GM21619 (cell line): ENCODE data around the gene MTUS2.
"Not testable (repeated sequence)": the region's sequence is repeated elsewhere in the genome, so short reads cannot be mapped to it uniquely, and the experiment has no call there.

ENCODE experiments used
- ATAC-seq: cut with Tn5 transposase; IDR thresholded peaks from one replicate; pipeline ENCODE4 v1.9.1; 2021; ENCODE audit not compliant: unreplicated experiment

The MTUS2 gene

GRCh38 chr13:28955264-28955966, 135.3 kb downstream of the MTUS2 start:
- no peak for ATAC-seq

- ATAC-seq: no peak
Measured at GRCh38 chr13:28958018-28958417, 137.9 kb downstream of the MTUS2 start.

GRCh38 chr13:28958441-28958840, 138.3 kb downstream of the MTUS2 start:
- ATAC-seq: no peak

- ATAC-seq: no peak
Measured at GRCh38 chr13:28964052-28964451, 143.9 kb downstream of the MTUS2 start.

DNA sequence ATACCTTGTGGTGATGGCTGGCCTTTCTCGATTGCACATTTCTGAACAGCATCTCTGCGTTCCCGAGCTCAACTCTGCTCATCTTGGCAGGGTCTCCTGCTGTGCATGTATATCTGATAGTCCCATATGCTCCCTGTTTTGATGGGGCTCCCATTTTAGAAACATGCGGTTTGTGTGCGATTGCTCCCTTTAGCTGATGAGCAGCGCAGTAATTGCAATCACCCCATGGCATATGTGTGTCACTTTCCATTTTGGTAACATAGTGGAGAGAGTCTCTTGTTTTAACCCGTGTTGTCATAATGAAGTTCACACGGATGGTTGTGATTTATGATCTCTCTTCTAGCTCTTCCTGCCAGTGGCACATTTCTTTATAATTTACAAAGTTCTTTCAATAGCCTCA, 144.7 kb downstream of the MTUS2 start:
- ATAC-seq: no peak

GRCh38 chr13:28967029-28967915, 147.1 kb downstream of the MTUS2 start:
- no peak for ATAC-seq

DNA sequence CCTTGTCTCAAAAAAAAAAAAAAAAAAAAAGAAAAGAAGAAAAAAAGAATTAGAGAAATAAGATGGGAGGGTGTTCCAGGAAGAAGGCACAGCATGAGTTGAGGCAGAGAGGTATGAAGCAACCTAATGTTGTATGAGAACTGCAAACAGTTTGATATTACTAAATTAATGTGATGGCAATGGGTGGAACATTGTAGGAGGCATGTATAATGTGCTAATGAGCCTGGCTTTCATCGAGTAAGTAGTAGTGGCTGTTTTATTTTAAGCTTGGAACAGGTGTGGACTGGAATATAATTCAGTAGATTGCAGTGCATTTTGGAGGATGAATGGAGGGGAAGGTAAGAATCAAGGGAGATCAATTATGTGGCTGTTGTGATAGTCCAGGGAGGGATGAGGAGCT, 156.1 kb downstream of the MTUS2 start:
- ATAC-seq: no peak

DNA sequence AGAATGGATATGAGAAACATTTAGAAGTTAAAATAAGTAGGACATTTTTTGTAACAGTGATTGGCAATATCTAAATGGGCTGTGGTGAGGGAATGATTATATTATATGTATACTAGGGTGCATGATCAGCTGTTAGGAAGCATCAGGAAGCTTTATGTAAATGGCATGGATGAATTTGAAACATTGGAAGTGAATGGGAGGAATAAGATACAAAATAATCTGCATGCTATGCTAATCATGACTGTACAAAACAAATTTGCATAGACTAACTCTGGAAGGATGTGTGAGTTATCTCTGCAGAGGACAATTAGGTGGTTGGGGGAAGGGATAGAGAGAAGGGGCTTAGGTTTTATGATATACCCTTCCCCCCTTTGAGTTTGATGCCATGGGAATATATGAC, 156.5 kb downstream of the MTUS2 start:
- ATAC-seq: no peak

- ATAC-seq: no peak
Measured at GRCh38 chr13:28978574-28978973, 158.4 kb downstream of the MTUS2 start.

GRCh38 chr13:28981530-28981929, 161.4 kb downstream of the MTUS2 start:
- no peak for ATAC-seq

DNA sequence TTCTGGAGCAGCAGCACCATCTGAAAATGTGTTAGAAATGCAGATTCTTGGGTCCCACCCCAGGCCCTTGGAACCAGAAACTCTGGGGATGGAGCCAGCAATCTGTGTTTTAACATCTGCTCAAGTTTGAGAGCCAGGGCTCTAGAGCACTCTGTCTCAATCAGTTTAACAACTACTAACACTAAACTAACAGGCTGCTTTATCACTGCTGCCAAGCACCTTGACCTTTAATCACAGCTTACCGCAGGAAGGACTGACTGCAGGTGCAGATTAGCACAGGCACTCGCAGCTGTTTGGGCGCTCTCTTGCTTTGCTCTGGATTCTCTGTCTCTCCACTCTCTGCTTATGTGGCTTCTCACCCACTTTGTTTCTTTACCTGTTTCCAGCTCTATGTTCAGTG, 163.5 kb downstream of the MTUS2 start:
- ATAC-seq: no peak

DNA sequence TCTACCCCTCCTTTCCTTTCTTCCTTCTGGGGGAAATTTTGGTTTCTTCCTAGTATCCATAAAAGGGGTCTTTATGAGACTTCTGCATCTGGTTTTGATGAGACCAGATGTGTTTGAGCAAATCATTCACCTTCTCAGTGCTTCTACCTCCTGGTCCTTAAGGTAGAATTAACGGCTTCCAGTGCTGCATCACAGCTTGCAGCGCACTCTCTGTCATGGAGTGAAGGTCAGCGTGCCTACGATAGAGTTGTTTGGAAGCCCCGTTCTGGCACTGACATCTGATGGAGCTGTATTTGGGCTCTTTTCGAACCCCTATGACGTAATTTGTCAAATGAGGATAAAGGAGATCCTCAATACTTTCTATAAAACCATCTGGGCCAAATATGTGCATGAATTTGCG, 164.2 kb downstream of the MTUS2 start:
- ATAC-seq: no peak

DNA sequence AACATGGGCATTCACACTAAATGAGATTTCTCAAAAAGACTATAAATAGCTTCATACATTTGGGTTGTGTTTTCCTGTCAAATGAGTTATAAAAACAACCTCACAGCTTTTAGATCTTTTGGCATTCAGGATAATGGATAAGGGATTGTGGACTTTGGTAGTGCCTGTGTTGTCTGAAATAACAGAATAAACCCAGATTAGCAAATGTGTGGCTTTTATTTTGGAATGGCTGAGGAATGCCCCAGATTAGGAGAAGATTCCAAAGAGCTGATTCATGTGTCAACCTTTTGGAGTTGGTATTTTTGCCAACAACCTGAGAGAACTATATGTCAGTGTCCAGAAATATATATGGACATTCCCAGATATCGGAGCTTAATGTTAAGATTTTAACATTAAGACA, 164.7 kb downstream of the MTUS2 start:
- no peak for ATAC-seq

DNA sequence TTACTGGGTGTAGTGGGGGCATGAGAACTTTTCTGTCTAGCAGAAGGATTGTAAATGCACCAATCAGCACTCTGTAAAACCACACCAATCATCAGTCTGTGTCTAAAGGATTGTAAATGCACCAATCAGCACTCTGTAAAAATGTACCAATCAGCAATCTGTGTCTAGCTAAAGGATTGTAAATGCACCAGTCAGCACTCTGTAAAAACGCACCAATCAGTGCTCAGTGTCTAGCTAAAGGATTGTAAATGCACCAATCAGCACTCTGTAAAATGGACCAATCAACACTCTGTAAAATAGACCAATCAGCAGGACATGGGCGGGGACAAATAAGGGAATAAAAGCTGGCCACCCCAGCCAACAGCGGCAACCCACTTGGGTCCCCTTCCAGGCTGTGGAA, 170.2 kb downstream of the MTUS2 start:
- ATAC-seq: not testable (repeated sequence)

GRCh38 chr13:28991764-28992163, 171.6 kb downstream of the MTUS2 start:
- ATAC-seq: no peak

DNA sequence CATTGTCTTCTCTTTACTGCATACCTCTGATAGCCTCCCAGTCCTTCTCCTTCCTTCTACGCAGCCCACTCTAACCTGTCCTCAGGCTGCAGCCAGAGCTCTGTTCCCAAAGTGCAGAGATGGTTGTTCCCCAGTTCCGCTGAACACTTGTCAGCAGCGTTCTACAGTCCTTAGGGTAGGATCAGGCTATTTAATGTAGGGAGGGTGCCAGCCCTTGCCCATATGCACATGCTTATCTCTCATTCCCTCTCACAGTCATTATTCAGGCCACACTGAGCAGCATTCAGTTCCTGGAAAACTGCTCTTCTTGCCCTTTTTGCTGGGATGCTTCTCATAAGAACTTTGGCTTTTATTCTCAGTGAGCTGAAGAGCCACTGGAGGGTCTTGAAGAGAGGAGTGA, 180.7 kb downstream of the MTUS2 start:
- ATAC-seq: no peak

GRCh38 chr13:29005035-29005762, 185.1 kb downstream of the MTUS2 start:
- no peak for ATAC-seq

GRCh38 chr13:29005763-29006120, 185.6 kb downstream of the MTUS2 start:
- ATAC-seq: no peak

DNA sequence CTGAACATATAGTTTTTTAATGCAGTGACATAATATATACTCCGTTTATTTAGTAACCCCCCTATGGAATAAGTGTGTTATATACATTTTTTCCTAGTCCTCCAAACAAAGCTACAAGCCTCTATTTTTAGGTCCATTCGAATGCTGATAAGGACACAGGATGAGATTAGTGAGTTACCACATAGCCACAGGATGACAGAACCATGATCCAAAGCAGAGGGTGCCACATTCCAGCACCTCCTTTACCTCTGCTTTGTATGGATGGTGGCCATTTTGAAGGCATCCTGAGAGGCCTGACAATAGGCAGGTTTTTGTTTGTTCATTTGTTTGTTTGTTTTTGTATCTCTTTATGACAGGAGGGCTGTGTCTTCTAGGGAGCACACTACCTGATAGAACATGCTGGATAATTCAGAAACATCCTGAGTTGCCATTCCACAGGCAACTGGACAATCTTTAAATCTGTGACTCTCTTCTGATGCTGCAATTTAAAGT, 186.3 kb downstream of the MTUS2 start:
- no peak for ATAC-seq

DNA sequence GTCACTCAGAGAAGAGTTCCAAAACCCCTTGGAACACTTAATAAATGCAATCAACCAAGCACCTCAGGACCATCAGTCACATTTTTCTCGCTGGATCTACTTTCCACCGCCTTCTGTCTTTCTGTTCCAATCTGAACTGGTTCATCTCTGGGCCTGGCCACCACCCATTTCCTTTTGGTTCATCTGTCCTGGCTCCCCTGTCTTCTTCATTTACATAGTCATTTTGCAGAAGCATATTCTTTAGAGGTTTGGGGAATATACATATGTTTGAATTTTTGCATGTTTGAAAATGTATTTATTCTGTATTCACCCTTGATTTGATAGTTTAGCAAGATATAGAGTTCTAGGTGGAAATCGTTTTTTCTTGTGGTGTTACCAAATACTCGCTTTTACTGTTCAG, 188.2 kb downstream of the MTUS2 start:
- ATAC-seq: no peak

DNA sequence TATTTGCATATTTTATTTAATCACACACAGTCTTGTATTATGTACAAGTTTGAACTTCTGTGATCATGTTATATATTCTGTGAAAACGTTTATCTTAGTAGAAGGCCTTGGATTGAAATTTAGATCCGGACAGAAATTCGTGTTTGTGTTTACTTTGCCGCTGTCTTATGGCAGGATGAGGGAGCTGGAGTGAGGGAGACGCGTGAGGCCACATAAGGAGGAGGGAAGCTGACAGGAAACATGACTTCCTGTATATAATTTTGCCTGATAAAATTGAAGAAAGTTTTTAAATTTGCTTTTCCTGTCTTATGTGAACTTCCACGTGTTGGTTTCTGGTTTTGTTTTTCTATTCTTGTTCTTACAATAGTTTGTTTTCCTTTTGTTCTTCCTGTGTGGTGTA, 200.2 kb downstream of the MTUS2 start:
- no peak for ATAC-seq

DNA sequence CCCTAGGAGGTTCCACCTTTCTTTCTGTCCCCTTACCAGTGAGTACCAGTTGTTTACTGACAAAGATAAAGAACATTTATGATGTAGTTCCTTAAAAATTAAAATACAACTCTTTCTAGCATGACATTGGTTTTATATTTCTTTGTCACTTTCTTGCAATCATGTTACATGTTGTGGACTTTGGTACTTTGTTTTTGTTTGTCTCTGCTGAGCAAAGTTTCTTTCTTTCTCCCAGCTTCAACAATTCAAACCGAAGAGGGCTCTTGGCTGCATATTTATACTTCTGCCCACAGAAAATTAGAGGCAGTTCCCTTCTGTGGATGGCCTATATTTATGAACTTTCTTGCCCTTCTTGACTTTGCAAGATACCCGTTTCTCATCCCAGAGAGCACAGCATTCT, 201.2 kb downstream of the MTUS2 start:
- ATAC-seq: no peak
